ENCODE results near the gene TNS3.

The TNS3 gene

DNA sequence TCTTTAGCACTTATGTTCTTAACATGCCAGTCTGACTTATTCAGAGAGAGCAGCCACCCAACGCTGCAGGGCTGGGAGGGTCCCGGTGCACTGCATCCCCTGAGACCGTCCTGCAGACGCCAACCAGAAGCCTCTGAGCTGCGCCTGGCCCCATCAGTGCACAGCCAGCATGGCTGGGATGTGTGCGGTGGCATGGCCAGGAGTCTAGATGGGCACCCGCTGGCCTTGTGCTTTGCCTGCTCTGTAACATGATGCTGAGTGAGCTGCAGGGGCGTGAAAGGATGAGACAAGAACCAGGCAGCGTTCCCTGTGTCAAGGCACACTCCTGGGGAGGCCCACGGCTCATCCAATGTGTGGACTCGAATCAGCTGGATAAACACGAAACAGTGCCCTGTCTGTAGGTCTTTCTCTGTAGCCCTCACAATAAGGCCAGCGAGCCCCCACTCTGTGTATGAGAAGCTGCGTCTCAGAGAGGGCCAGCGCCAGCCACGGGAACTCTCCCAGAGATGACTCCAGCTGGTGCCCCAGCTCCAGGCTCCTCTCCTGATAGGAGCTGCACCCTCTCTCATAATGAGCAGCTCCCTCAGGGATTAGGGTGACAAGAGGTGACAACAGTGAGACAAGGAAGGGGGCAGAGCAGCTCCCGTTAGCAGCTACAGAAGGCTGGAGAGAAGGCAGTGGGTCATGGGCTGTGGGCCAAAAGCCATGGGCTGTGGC, 96.8 kb downstream of the TNS3 start:
- ChIA-PET CTCF (interaction anchor here (0.9 to 1.8 kb wide), 4 partner anchors 9 to 334 kb away, joined by 3 to 8 read pairs (median 4); no protein-coding TSS in a partner anchor), POLR2A (no interaction called here)
- TF ChIP-seq, protein P1, sequence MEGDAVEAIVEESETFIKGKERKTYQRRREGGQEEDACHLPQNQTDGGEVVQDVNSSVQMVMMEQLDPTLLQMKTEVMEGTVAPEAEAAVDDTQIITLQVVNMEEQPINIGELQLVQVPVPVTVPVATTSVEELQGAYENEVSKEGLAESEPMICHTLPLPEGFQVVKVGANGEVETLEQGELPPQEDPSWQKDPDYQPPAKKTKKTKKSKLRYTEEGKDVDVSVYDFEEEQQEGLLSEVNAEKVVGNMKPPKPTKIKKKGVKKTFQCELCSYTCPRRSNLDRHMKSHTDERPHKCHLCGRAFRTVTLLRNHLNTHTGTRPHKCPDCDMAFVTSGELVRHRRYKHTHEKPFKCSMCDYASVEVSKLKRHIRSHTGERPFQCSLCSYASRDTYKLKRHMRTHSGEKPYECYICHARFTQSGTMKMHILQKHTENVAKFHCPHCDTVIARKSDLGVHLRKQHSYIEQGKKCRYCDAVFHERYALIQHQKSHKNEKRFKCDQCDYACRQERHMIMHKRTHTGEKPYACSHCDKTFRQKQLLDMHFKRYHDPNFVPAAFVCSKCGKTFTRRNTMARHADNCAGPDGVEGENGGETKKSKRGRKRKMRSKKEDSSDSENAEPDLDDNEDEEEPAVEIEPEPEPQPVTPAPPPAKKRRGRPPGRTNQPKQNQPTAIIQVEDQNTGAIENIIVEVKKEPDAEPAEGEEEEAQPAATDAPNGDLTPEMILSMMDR (IDR thresholded peaks at IDR 0.05; ENCODE audit: control extremely low read depth, extremely low read depth, low read depth, missing control alignments): no peak
- no peak for DNase-seq (ENCODE audit: extremely low spot score)

DNA sequence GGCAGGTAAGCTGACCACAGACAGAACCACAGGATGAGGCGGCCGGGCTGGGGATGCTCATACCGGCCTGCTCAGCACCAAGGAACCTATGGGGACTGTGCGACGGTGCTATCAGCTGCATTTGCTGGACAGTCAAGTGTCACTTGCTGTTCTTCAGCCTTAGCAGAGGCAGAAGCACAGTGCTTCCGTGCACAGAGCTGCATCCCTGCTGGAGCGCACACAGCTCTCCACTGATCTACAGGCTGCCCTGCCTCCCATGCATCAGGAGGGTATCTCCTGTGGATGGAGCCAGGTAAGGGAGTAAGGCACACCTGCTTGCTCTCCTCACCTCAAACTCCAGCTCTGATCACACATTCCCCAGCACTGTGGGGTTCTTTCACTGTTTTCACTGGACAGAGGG, 97.5 kb downstream of the TNS3 start:
- ChIA-PET POLR2A (no interaction called here), CTCF (interaction anchor here (0.9 to 1.8 kb wide), 4 partner anchors 9 to 335 kb away, joined by 3 to 8 read pairs (median 4); no protein-coding TSS in a partner anchor)
- DNase-seq (ENCODE audit: extremely low spot score): no peak
- TF ChIP-seq, protein P1 (IDR thresholded peaks at IDR 0.05; ENCODE audit: control extremely low read depth, extremely low read depth, low read depth, missing control alignments): no peak

DNA sequence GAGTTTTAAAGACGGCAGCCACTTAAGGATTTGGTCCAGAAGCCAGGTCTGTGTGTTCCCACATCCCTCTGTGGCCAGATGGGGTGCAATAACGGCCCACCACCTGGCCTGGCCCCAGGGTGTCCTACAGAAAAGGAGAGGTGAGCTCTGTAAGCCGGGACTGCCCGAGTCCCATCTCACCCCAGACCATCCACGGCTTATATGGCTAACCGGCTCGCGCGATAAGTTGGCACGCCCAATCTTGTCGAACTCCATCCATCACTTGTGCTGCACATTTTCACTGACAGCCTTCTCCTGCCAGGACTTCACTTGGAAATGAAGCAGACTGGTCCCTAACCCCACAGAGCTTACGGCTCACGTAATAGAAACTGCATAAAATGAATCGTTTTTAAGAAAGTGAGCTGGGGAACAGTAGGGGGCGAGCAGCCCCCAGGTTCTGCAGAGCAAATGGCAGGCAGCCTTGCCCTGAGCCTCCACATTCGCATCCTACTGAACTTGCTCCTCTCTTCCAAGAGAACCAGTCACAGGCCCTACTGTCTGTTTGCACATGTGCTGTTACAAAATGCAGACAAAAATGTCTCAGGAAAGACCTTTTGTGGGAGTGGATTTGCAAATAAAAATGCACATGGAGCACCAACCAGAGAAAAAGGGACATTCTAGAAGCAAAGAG, 98.2 kb downstream of the TNS3 start:
- DNase-seq (ENCODE audit: extremely low spot score): no peak
- TF ChIP-seq, protein P1 (IDR thresholded peaks at IDR 0.05; ENCODE audit: control extremely low read depth, extremely low read depth, low read depth, missing control alignments): no peak
- ChIA-PET CTCF (interaction anchor here (1.1 to 1.8 kb wide), 2 partner anchors 9 to 336 kb away, joined by 3 to 8 read pairs; no protein-coding TSS in a partner anchor), POLR2A (no interaction called here)

DNA sequence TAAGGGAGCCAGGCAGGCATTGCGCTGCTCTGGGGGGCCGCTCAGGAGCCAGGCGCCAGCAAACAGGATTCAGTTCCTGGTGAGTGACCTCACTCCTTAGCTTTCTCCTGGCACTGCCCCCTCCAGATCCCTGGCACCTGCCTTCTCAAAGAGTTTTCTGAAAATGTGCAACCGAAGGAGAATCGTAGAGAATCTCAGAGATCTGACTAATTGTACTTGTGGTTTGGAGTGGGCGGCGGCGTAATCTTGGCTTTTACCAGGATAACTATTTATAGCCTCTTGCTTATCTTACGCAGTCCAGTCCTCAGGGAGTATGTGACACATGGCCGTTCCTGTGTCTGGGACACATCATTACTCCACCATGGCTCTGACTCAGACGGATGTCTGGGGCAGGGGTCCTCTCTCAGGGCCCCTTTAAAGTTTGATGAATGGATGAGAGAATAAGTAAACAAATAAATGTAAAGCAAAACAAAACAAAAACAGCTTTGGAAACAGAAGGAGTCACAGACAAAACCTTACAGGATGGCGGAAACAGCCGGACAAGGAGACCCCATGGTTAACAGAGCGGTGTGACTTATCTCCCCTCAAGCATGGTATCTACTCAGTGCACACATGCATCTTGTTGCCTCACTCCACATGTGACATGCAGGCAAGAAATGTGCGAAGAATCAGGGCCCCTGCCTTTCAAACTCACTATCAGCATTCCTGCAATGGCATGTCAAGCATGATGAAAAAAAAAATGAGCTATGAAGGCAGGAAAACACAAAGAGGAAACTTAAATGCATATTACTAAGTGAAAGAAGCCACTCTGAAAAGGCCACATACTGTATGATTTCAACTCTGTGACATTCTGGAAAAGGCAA, 99.7 kb downstream of the TNS3 start:
- CTCF ChIA-PET: interaction anchor here (0.9 to 3.0 kb wide), 2 partner anchors 13 to 337 kb away, joined by 3 to 12 read pairs; no protein-coding TSS in a partner anchor
- no peak for DNase-seq (ENCODE audit: extremely low spot score)
- TF ChIP-seq, protein P1 (IDR thresholded peaks at IDR 0.05; ENCODE audit: control extremely low read depth, extremely low read depth, low read depth, missing control alignments): no peak
- POLR2A ChIA-PET: no interaction called here

DNA sequence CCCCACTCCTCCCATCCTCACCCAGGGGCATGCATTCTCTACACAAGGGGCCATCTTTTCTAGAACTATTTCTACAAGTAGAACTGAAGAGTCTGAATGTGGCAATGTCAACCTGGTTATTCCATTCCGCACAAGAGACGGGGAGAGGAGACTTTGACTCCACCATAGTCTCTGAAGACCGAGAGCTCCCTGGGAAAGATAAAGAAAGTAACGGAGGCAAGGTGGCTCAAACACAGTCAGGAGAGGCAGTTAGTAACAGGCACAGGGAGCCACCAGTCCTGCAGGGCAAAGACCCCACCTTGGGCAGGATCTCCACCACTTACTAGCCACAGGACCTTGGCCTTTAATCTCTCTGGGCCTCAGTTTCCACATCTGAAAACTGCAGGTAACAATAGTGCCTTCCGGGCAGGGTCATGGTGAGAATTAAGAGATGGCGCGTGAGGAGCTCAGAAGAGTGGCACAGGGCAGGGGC, 100.3 kb downstream of the TNS3 start:
- ChIA-PET CTCF (interaction anchor here (1.6 to 3.0 kb wide), 2 partner anchors 13 to 19 kb away, joined by 5 to 12 read pairs; no protein-coding TSS in a partner anchor), POLR2A (no interaction called here)
- no peak for DNase-seq (ENCODE audit: extremely low spot score)
- TF ChIP-seq, protein P1 (IDR thresholded peaks at IDR 0.05; ENCODE audit: control extremely low read depth, extremely low read depth, low read depth, missing control alignments): no peak

Measured in GM10248 (cell line).